Fibroblast of villous mesenchyme (primary cell): ENCODE data around the gene PRDM7. TPM values are rescaled to one million over a fixed set of nuclear protein-coding genes. Genes with fewer than 3 reads are reported as not detected.

Source experiments
- DNase-seq: peaks from one replicate; pipeline ENCODE4 v3.0.0-alpha.2; 2010; ENCODE audit warnings: low read depth
- H3K4me3 ChIP-seq: 2 replicates; pipeline ENCODE4 v1.5.1; 2011; ENCODE audit warnings: low read depth, mild to moderate bottlenecking, low read length
- total RNA-seq: library from RNA; depleted of rRNA; stranded (reverse); fragments of >200 nt; gene quantifications from 2 replicates; pipeline ENCODE4 v1.2.3, GENCODE V29; 2012
- TF ChIP-seq, protein P1 (sequence below): IDR thresholded peaks from 2 replicates; pipeline ENCODE4 v1.5.1; 2012; ENCODE audit warnings: low read depth, mild to moderate bottlenecking, low read length; ENCODE audit not compliant: insufficient read depth

PRDM7 gene
- total RNA-seq, 1 donor, result not detected

DNA sequence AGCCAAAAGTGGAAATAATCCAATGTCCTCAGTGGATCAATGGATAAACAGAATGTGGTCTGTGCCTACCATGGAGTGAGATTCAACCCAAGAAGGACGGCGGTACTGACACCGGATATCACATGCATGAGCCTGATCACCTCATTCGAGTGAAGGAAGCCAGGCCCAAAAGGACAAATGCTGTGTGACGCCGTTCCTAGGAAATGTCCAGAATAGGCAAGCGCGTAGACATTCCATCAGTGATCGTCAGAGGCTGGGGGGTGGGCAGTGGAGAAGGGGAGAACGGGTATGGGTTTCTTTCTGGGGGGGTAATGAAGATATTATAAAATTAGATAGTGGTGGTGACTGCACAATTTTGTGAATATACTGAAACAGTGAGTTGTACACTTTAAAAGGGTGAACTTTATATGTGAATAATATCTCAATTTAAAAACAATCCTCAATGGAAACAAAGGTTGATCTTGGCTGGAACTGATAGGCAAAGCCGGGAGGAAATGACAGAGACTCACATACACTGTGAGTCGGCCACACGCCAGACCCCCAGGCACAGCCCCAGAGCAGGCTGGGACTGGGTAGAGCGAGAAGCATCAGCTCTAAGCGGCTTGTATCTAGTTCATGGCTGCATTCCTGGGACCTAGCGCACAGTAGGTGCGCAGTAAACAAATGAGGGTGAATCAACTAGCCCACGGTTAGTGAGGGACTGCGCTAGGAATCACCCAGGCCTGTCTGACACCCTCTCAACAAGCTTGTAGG lies 61.4 kb downstream of the PRDM7 start:
- no peak overlapping the region for H3K4me3 ChIP-seq
- no peak for DNase-seq
- TF ChIP-seq, protein P1, sequence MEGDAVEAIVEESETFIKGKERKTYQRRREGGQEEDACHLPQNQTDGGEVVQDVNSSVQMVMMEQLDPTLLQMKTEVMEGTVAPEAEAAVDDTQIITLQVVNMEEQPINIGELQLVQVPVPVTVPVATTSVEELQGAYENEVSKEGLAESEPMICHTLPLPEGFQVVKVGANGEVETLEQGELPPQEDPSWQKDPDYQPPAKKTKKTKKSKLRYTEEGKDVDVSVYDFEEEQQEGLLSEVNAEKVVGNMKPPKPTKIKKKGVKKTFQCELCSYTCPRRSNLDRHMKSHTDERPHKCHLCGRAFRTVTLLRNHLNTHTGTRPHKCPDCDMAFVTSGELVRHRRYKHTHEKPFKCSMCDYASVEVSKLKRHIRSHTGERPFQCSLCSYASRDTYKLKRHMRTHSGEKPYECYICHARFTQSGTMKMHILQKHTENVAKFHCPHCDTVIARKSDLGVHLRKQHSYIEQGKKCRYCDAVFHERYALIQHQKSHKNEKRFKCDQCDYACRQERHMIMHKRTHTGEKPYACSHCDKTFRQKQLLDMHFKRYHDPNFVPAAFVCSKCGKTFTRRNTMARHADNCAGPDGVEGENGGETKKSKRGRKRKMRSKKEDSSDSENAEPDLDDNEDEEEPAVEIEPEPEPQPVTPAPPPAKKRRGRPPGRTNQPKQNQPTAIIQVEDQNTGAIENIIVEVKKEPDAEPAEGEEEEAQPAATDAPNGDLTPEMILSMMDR, result no peak

GRCh38 chr16:90012991-90013745 lies 64.0 kb downstream of the PRDM7 start:
- TF ChIP-seq, protein P1, result no peak
- H3K4me3 ChIP-seq, result no peak overlapping the region
- no peak for DNase-seq

DNA sequence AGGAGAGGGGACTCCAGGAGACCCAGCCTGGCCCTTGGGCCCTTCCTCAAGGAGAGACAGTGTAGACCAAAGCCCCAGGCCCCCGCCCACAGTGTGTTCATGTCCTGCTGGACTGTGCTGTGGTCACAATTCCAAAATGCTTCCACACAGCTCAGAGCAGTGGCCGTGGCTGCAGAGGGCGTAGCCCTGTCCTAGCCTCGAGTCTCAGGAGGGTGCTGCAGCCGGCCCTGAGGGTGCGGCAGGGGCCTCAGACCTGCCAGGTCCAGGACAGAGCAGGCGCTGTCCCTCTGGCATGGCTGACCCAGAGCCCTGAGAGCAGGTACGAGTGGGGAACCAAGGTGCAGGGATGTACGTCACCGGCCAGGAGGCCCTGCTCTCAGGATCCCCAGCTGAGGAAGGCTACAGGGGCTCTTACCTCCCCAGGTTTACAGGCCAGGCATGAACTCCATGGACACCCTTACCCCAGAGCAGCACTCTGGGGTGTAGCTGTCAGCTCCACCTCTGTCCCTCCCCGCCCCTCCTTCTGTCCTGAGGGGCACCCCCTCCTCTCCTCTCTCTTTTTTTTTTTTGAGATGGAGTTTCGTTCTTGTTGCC lies 65.1 kb downstream of the PRDM7 start:
- TF ChIP-seq, protein P1, result no peak
- DNase-seq, result no peak
- no peak overlapping the region for H3K4me3 ChIP-seq

- DNase-seq, result no peak
- TF ChIP-seq, protein P1, result no peak
- no peak overlapping the region for H3K4me3 ChIP-seq
These were observed 65.7 kb downstream of the PRDM7 start for GRCh38 chr16:90011508-90011819.

DNA sequence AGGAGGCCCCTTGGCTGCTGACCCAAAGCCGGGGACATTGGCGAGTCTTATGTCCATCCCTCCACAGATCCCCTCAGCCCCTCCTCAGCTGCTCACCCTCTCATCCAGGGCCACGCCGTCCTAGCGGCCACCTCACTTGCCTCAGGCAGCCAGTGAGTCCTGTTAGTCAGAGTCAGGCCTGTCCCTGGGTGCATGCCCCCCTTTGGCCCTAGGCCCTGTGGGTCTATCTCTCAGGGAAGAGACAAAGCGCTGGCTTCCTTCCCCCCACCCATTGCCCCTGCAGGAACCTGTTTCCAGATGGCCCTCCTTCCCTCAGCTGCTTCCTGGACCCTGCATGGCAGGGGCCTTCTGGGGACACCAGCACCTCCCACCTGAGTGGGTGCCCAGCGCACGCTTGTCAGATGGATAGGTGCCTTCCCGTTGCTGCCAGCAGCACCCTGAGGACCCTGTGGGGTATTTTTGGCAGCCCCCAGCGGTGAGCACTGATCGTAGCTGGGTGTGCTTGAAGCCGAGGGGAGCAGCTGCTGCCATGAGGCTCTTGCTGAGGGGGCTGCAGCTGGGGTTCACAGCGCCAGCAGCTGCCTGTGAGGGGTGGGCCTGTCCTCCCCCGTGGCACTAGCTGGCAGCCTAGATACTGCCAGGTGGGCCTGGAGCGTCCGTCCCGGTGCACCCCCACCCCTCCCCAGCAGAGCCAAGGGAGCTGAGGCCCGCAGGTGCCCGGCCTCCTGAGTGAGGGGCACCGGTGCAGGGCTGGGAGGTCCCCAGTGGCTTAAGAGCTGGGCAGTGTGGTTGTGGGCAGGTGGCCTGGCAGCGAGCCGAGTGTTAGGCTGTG lies 66.2 kb downstream of the PRDM7 start:
- no peak for DNase-seq
- TF ChIP-seq, protein P1, result no peak
- H3K4me3 ChIP-seq, result no peak overlapping the region

GRCh38 chr16:90009172-90009899 lies 67.8 kb downstream of the PRDM7 start:
- H3K4me3 ChIP-seq, result no peak overlapping the region
- DNase-seq, result no peak
- TF ChIP-seq, protein P1, result no peak
